ENCODE data around the gene TCERG1L.

The TCERG1L gene

GRCh38 chr10:131315344-131315743 is 3.8 kb upstream of the TCERG1L start:
- no peak for DNase-seq

DNA sequence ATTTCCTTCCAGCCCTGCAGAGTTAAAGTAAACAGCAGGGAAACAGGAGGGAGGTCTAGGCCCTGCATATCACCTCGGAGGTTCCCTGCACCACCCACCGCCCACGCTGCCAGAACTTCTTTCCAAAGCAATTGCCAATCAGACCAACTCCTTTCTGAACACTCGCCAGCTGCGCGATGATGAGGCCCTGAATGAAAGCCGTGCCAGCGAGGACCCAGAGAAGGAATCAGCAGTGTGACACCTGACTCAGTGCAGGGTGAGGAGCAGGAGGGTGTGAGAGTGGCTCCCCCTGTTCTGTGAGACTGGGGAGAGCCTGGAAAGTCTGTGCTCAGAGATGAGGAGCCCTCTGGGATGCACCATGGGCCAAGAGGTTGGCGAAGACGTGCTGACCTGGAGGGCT is 3.3 kb upstream of the TCERG1L start:
- DNase-seq = no peak

DNA sequence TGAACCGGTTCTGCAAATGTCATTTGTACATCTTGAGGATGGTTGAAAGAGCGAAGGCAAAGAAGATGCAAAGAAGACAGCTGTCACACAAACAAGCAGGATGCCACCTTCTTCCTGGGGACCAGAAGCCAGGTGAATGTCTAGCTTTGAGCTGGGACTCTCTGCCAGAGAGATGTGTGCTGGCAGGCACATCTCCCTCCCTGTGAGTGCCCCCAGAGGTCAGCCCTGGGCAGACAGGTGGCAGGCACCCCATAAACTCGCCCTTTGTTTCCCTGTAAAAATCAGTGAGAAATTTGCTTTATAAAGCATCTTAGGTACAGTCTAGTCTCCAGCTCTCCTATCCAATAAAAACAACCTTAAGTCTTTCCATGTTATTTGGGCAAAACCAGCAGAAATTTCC is 2.6 kb upstream of the TCERG1L start:
- DNase-seq = no peak

DNA sequence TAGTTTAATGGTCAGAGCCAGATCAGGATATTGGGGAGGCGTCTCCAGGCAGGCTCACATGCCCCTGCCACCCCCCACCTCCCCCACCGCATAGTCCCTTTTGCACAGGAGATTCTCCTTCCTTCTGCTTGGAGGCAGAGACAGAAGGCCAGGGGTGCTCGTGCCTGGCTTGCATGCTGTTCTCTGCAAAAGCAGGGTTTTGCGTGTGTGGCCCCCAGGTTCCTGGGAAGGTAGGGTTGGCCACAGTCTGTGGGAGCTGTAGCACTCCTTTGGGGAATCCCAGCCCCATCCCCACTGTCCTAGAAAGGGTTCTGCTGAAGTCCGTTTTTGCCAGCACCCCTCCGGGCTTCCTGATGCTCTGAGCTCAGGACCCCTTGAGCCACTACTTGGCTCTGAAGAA is 1.9 kb upstream of the TCERG1L start:
- DNase-seq = no peak

DNA sequence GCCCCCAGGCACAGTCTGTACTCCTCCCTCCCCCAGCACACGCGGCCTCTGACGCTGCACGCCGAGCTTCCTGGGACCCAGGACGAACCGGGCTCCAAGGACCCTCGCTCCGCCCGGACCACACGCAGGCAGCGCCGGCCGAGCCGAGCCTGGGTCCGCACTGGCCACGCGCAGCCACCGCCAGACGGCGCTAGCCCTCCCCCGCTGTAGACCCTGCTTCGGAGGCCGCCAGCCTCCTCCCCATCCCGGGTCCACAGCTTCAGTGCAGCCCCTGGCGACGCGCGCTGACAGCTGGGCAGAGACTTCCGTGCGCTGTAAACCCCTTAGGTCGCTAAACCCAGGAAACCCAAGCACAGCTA is 936 bp upstream of the TCERG1L start:
- no peak for DNase-seq

DNA sequence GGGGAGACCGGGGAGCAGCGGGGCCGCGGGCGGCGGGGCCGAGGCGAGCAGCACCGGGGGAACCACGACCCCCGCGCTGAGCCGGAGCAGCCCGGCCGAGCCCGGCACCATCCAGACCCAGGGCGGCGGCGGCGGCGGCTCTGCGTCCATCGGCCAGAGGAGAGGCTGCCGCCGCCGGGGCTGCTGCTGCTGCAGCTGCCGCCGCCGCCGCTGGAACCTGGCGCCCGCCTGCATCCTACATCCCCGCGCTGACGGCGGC is 190 bp downstream of the TCERG1L start:
- DNase-seq = no peak

DNA sequence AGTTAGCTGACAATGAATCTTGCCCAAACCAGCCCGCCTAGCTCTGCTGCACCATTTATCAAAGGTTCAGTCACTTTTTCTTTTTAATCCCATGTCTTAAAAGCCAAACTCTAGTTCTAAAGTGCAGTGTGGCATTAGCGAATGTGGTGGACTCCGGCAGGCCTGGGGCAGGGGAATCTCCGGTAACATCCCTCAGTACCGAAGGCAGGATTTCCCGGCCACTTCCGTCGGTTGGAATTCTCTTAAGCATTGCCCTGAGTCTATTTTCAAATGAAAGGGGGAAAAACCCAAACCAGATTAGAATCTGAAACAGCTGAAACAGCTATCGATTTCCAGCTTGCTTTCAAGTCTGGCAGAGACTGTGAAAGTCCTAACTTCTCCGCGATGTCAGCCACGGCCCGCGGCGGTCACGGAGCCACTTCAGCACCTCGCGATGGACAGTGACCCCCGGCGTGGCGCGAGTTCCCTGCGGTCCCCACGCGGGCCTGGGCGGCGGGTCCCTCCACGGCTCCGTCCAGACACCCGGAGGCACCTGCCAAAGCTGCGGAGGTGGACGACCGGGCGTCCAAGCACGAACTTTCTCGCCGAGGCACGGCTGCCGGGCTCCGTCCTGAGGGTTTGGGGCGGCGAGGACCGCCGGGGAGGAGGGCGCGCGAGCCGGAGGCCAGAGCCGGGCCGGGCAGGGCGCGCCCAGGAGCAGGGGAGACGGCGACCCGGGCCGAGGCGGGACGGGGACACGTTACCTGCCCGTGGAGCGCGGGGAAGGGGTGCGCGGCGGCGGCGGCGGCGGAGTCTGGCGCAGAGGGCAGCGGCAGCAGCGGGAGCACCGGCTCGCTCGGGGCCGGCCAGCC is 745 bp downstream of the TCERG1L start:
- no peak for DNase-seq

DNA sequence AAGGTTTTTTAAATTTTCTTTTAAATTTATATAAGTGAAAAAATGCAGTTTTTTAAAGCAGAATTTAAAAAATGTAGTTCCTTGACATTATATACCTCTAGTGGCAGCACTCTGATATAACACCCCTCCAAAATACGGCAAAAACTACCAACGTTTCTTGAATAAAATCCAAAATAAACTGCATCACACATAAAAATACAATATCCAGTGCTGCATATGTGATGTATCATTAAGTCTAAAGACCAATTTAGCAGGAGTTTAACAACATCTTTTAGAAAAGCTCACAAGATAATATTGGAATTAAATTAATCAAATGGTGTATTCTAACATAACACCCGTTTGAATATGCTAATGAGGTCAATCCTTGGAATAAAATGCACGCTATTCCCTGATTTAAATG is 1.4 kb downstream of the TCERG1L start:
- no peak for DNase-seq

GRCh38 chr10:131300508-131300907 is 11.0 kb downstream of the TCERG1L start:
- DNase-seq = no peak

DNA sequence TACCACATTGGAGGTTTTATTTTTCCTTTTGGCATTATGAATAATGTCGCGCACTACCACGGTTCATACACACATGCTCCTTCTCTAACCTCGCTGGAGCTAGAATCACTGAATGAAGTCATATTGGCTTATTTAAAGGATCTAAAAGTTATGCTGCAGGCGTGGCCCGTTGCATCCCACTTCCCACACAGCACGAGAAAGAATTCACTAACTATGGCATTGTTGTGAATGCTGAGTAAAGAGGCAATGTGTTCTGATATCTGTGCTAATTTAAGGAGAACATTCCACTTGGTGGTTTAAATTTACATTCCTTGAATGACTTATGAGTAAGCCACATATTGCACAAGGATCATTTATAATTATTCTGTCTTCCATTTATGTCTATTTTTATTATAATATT is 20.7 kb downstream of the TCERG1L start:
- no peak for DNase-seq

- no peak for DNase-seq
Observed at GRCh38 chr10:131288648-131289047, 22.9 kb downstream of the TCERG1L start.

GRCh38 chr10:131282961-131283360 is 28.6 kb downstream of the TCERG1L start:
- DNase-seq = no peak

DNA sequence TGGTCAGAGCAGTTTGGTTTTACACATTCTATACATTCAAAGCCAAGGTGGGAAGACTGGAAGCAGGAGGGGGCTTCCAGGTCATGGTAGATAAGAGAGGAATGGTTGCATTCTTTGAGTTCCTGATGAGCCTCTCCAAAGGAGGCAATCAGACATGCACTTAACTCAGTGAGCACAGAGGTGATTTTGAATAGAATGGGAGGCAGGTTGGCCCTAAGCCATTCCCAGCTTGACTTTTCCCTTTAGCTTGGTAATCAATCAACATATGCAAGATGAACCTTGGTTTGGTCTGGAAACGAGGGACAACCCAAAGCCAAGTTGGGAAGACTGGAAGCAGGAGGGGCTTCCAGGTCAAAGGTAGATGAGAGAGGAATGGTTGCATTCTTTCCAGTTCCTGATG is 31.4 kb downstream of the TCERG1L start:
- no peak for DNase-seq

- no peak for DNase-seq
Observed at GRCh38 chr10:131279516-131279915, 32.0 kb downstream of the TCERG1L start.

- DNase-seq = no peak
Observed at GRCh38 chr10:131277969-131278368, 33.6 kb downstream of the TCERG1L start.

GRCh38 chr10:131277278-131277677 is 34.2 kb downstream of the TCERG1L start:
- DNase-seq = no peak

- DNase-seq = no peak
Observed at GRCh38 chr10:131275691-131276090, 35.8 kb downstream of the TCERG1L start.

DNA sequence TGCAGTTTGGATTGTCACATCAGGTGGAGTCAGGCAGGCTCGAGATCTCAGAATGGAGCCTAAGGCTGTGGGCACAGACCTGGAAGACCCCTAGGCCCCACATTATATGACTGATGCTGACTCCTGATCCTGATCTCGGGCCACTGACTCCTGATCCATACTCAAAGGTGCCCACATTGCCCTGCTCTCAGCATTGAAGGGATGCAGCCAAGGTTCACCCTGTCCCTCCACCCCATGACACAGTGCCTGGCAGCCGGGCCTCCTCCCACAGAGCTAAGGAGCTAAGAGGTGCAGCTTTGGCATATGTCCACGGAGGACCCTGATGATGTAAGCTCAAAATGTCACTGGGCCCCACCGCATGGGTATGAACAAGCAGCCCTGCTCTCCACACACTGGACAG is 36.6 kb downstream of the TCERG1L start:
- DNase-seq = no peak

DNA sequence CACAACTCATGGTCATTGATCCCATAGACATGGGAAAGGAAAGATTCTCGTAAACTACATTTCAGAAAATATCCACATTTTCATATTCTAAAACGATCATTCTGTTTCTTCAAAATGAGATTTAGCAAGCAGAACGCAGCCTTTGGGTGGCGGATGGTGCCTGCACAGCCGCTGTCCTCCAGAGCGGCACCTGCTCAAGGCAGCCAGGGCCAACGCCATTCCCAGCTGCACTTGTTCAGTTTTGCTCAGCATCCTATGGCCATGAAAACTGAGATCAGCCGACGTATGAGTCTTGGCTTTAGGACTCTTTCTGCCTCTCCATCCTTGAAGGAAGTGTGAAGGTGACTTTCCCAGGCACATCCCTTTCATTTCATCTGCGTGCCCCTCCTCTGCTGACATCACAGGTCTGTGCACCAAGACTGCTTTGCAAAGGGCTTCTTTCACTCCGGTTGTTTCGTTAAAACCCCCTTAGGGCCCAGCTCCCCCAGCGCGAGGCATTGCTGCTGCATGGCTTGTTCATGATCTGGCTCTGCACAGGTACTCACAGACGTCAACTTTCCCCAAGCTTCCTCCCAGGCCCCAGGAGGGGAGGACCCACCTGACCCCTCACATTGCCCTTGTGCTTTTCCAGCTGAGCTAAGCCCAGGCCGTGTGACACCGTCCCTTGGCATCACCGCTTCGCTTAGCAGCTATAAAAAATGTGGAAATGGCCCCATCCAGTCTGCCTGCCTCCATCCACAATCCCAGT is 37.2 kb downstream of the TCERG1L start:
- no peak for DNase-seq

- DNase-seq = no peak
Observed at GRCh38 chr10:131273476-131273875, 38.0 kb downstream of the TCERG1L start.

- no peak for DNase-seq
Observed at GRCh38 chr10:131272897-131273451, 38.5 kb downstream of the TCERG1L start.

- DNase-seq = no peak
Observed at GRCh38 chr10:131271966-131272365, 39.6 kb downstream of the TCERG1L start.

DNA sequence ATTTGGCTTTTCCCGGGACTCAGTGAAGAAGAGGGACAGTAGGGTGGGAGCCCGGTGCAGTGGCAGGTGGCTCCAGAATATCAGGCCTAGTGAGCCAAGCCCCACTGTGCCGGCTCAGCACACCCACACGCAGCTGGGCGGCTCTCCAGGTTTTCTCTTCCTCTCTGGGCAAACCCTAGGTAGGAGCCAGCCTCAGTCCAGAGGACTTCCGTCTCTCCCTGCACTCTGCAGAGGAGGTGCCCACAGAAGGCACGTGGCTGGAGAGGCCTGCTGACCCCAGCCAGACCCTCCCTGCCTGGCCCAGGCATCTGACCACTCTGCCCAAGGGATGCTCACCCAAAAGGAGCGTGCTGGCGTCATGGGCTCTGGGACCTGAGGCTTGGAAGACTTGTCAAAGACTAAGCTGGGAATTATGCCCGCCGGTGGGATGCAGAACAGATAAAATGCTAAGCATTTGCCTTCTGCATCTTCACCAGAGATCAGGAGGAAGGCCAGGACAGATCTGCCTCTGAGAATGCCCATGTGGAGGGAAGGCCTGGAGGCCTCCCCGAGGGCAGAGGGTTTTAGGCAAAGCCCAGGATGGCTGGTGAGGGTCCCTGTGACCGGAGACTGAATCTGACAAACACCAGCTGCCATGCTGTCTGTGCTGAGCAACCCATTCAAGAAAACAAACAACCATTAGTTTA is 40.2 kb downstream of the TCERG1L start:
- no peak for DNase-seq
